ENCODE data around the gene MAML2.

The MAML2 gene

GRCh38 chr11:96136613-96137298 lies 206.2 kb downstream of the MAML2 start:
- no peaks in the 10 kb centered on the region for H3K27me3 ChIP-seq (replicated peaks; ENCODE audit: insufficient read depth, low read length)
- H3K9ac ChIP-seq (ENCODE audit: low read length), result no peak overlapping the region
- no peak overlapping the region for H3K27ac ChIP-seq (ENCODE audit: low read length)
- no peak overlapping the region for H3K4me2 ChIP-seq (ENCODE audit: low read depth, low read length)
- peaks cover 16% of the 10 kb centered on the region; the same call in 1 of the 2 replicates for H3K79me2 ChIP-seq (ENCODE audit: low read length)
- H3K4me3 ChIP-seq (ENCODE audit: low read length), result no peak overlapping the region
- H3F3A ChIP-seq (ENCODE audit: insufficient read depth, low read length), result no peaks in the 10 kb centered on the region
- H3K4me1 ChIP-seq (ENCODE audit: low read length), result no peaks in the 10 kb centered on the region
- no peaks in the 10 kb centered on the region for H3K36me3 ChIP-seq (replicated peaks; ENCODE audit: insufficient read depth, low read length)
- no peaks in the 10 kb centered on the region for H3K9me2 ChIP-seq (replicated peaks; ENCODE audit: insufficient read depth, low read length)
- H2AFZ ChIP-seq (ENCODE audit: low read length), result no peak overlapping the region
- TF ChIP-seq CTCF (IDR thresholded peaks at IDR 0.05; ENCODE audit: low read length), result no peak
- TF ChIP-seq EZH2 (optimal IDR thresholded peaks at IDR 0.05; ENCODE audit: low read depth, low read length), result no peak
- TF ChIP-seq EZH2phosphoT487 (IDR thresholded peaks at IDR 0.05; ENCODE audit: low read length), result no peak
- no peaks in the 10 kb centered on the region for H4K20me1 ChIP-seq (ENCODE audit: insufficient read depth, low read length)
- no peaks in the 10 kb centered on the region for H3K9me3 ChIP-seq (replicated peaks; ENCODE audit: insufficient read depth, low read length)
- DNase-seq, result no peak

- Histone ChIP-seq H3K9ac (ENCODE audit: low read length) (no peak overlapping the region), H3K27me3 (replicated peaks; ENCODE audit: insufficient read depth, low read length) (no peaks in the 10 kb centered on the region), H3K27ac (ENCODE audit: low read length) (no peak overlapping the region), H2AFZ (ENCODE audit: low read length) (no peak overlapping the region), H3K4me1 (ENCODE audit: low read length) (0 out of 2 replicates have a peak, but pooled peaks cover 4% of the 10 kb centered on the region), H3K9me2 (replicated peaks; ENCODE audit: insufficient read depth, low read length) (no peaks in the 10 kb centered on the region), H3K4me3 (ENCODE audit: low read length) (no peak overlapping the region), H4K20me1 (ENCODE audit: insufficient read depth, low read length) (no peaks in the 10 kb centered on the region), H3K9me3 (replicated peaks; ENCODE audit: insufficient read depth, low read length) (no peaks in the 10 kb centered on the region), H3K79me2 (ENCODE audit: low read length) (0 out of 2 replicates have a peak, but pooled peaks cover 7% of the 10 kb centered on the region), H3F3A (ENCODE audit: insufficient read depth, low read length) (no peaks in the 10 kb centered on the region), H3K36me3 (replicated peaks; ENCODE audit: insufficient read depth, low read length) (no peaks in the 10 kb centered on the region), H3K4me2 (ENCODE audit: low read depth, low read length) (no peak overlapping the region)
- TF ChIP-seq EZH2phosphoT487 (IDR thresholded peaks at IDR 0.05; ENCODE audit: low read length), result no peak
- no peak for TF ChIP-seq EZH2 (optimal IDR thresholded peaks at IDR 0.05; ENCODE audit: low read depth, low read length)
- no peak for TF ChIP-seq CTCF (IDR thresholded peaks at IDR 0.05; ENCODE audit: low read length)
- no peak for DNase-seq
These were observed 208.4 kb downstream of the MAML2 start for GRCh38 chr11:96134602-96135001.

GRCh38 chr11:96132437-96132836 lies 210.6 kb downstream of the MAML2 start:
- Histone ChIP-seq H3K27ac (ENCODE audit: low read length) (no peak overlapping the region), H3K36me3 (replicated peaks; ENCODE audit: insufficient read depth, low read length) (no peaks in the 10 kb centered on the region), H2AFZ (ENCODE audit: low read length) (no peak overlapping the region), H3K9ac (ENCODE audit: low read length) (no peak overlapping the region), H3F3A (ENCODE audit: insufficient read depth, low read length) (no peaks in the 10 kb centered on the region), H3K27me3 (replicated peaks; ENCODE audit: insufficient read depth, low read length) (no peaks in the 10 kb centered on the region), H4K20me1 (ENCODE audit: insufficient read depth, low read length) (no peaks in the 10 kb centered on the region), H3K4me2 (ENCODE audit: low read depth, low read length) (no peak overlapping the region), H3K4me1 (ENCODE audit: low read length) (0 out of 2 replicates have a peak, but pooled peaks cover 4% of the 10 kb centered on the region), H3K9me2 (replicated peaks; ENCODE audit: insufficient read depth, low read length) (no peaks in the 10 kb centered on the region), H3K9me3 (replicated peaks; ENCODE audit: insufficient read depth, low read length) (no peaks in the 10 kb centered on the region), H3K4me3 (ENCODE audit: low read length) (no peak overlapping the region), H3K79me2 (ENCODE audit: low read length) (no peaks in the 10 kb centered on the region)
- no peak for TF ChIP-seq CTCF (IDR thresholded peaks at IDR 0.05; ENCODE audit: low read length)
- no peak for DNase-seq

Data from MM.1S (cell line).